ENCODE data around the gene FOLR2. TPM values are rescaled to one million over a fixed set of nuclear protein-coding genes. Genes with fewer than 3 reads are reported as not detected.

Gene FOLR2
- total and polyA plus RNA-seq, 9 donors, result 18.2 to 31.4 (median 26.7) TPM

GRCh38 chr11:72240461-72241290, 24.1 kb downstream of the FOLR2 start:
- Histone ChIP-seq H3K9me3 (replicated peaks; ENCODE audit: control insufficient read depth, low read depth, low read length) (no peaks in the 10 kb centered on the region), H3K4me1 (ENCODE audit: control insufficient read depth, insufficient read depth, low read length) (peaks cover 47% of the 10 kb centered on the region), H3K27ac (ENCODE audit: low read length) (no peak overlapping the region), H3K4me3 (ENCODE audit: low read length) (no peak overlapping the region), H3K36me3 (ENCODE audit: control insufficient read depth, insufficient read depth, low read length) (peaks cover 30% of the 10 kb centered on the region), H3K27me3 (ENCODE audit: control insufficient read depth, insufficient read depth, low read length) (peaks cover 78% of the 10 kb centered on the region)
- WGBS (ENCODE audit: insufficient coverage), result 5% methylated on average over 39 of the region's 44 CpGs
- DNase-seq, result peak; percentile 52

- WGBS (ENCODE audit: insufficient coverage), result 8% methylated on average over 5 of the region's 20 CpGs
- H3K27ac ChIP-seq (ENCODE audit: low read length), result no peak overlapping the region
- H3K4me3 ChIP-seq (ENCODE audit: low read length), result no peak overlapping the region
- peaks cover 84% of the 10 kb centered on the region for H3K27me3 ChIP-seq (ENCODE audit: control insufficient read depth, insufficient read depth, low read length)
- no peak for DNase-seq
- peaks cover 47% of the 10 kb centered on the region for H3K4me1 ChIP-seq (ENCODE audit: control insufficient read depth, insufficient read depth, low read length)
- peaks cover 24% of the 10 kb centered on the region for H3K36me3 ChIP-seq (ENCODE audit: control insufficient read depth, insufficient read depth, low read length)
- no peaks in the 10 kb centered on the region for H3K9me3 ChIP-seq (replicated peaks; ENCODE audit: control insufficient read depth, low read depth, low read length)
Observed at GRCh38 chr11:72241291-72241781, 24.7 kb downstream of the FOLR2 start.

GRCh38 chr11:72242141-72242540, 25.5 kb downstream of the FOLR2 start:
- no peak overlapping the region for H3K27ac ChIP-seq (ENCODE audit: low read length)
- peaks cover 16% of the 10 kb centered on the region for H3K36me3 ChIP-seq (ENCODE audit: control insufficient read depth, insufficient read depth, low read length)
- 100% methylated on average over 2 of the region's 2 CpGs for WGBS (ENCODE audit: insufficient coverage)
- no peak for DNase-seq
- no peaks in the 10 kb centered on the region for H3K9me3 ChIP-seq (replicated peaks; ENCODE audit: control insufficient read depth, low read depth, low read length)
- H3K27me3 ChIP-seq (ENCODE audit: control insufficient read depth, insufficient read depth, low read length), result peaks cover 90% of the 10 kb centered on the region
- no peak overlapping the region for H3K4me3 ChIP-seq (ENCODE audit: low read length)
- peaks cover 45% of the 10 kb centered on the region for H3K4me1 ChIP-seq (ENCODE audit: control insufficient read depth, insufficient read depth, low read length)

GRCh38 chr11:72243173-72244059, 26.8 kb downstream of the FOLR2 start:
- WGBS (ENCODE audit: insufficient coverage), result 13% methylated on average over 47 of the region's 58 CpGs
- no peak overlapping the region for H3K4me3 ChIP-seq (ENCODE audit: low read length)
- peaks cover 94% of the 10 kb centered on the region for H3K27me3 ChIP-seq (ENCODE audit: control insufficient read depth, insufficient read depth, low read length)

GRCh38 chr11:72244060-72244360, 27.4 kb downstream of the FOLR2 start, which contains the start of gene PHOX2A:
Gene PHOX2A, minus strand, starts transcription at chr11:72244176. Its CDS starts 172 bp downstream, at chr11:72244004.
- DNase-seq, result no peak
- no peak within 1 kb of the TSS for H3K27ac ChIP-seq (ENCODE audit: low read length)
- H3K9me3 ChIP-seq (replicated peaks; ENCODE audit: control insufficient read depth, low read depth, low read length), result no peaks in the 10 kb centered on the region
- H3K27me3 ChIP-seq (ENCODE audit: control insufficient read depth, insufficient read depth, low read length), result peaks cover 94% of the 10 kb centered on the region
- H3K4me3 ChIP-seq (ENCODE audit: low read length), result peak within 1 kb of the TSS; percentile 10
- H3K4me1 ChIP-seq (ENCODE audit: control insufficient read depth, insufficient read depth, low read length), result peaks cover 27% of the 10 kb centered on the region
- H3K36me3 ChIP-seq (ENCODE audit: control insufficient read depth, insufficient read depth, low read length), result no peaks in the 10 kb centered on the region
- WGBS (ENCODE audit: insufficient coverage), result under 1% methylated on average over 34 of the region's 37 CpGs

More at GRCh38 chr11:72243173-72244059, 26.8 kb downstream of the FOLR2 start:
- no peaks in the 10 kb centered on the region for H3K9me3 ChIP-seq (replicated peaks; ENCODE audit: control insufficient read depth, low read depth, low read length)
- DNase-seq, result no peak
- H3K27ac ChIP-seq (ENCODE audit: low read length), result no peak overlapping the region
- H3K36me3 ChIP-seq (ENCODE audit: control insufficient read depth, insufficient read depth, low read length), result peaks cover 3% of the 10 kb centered on the region
- peaks cover 33% of the 10 kb centered on the region for H3K4me1 ChIP-seq (ENCODE audit: control insufficient read depth, insufficient read depth, low read length)

- Histone ChIP-seq H3K27me3 (ENCODE audit: control insufficient read depth, insufficient read depth, low read length) (peaks cover 93% of the 10 kb centered on the region), H3K4me1 (ENCODE audit: control insufficient read depth, insufficient read depth, low read length) (peaks cover 21% of the 10 kb centered on the region), H3K27ac (ENCODE audit: low read length) (no peak overlapping the region), H3K4me3 (ENCODE audit: low read length) (peak overlapping the region; percentile 10), H3K9me3 (replicated peaks; ENCODE audit: control insufficient read depth, low read depth, low read length) (no peaks in the 10 kb centered on the region), H3K36me3 (ENCODE audit: control insufficient read depth, insufficient read depth, low read length) (no peaks in the 10 kb centered on the region)
- WGBS (ENCODE audit: insufficient coverage), result 3% methylated on average over 44 of the region's 46 CpGs
- DNase-seq, result no peak
Observed at GRCh38 chr11:72244361-72245262, 28.0 kb downstream of the FOLR2 start.

- DNase-seq, result no peak
- Histone ChIP-seq H3K27me3 (ENCODE audit: control insufficient read depth, insufficient read depth, low read length) (peaks cover 95% of the 10 kb centered on the region), H3K27ac (ENCODE audit: low read length) (no peak overlapping the region), H3K9me3 (replicated peaks; ENCODE audit: control insufficient read depth, low read depth, low read length) (no peaks in the 10 kb centered on the region), H3K4me1 (ENCODE audit: control insufficient read depth, insufficient read depth, low read length) (peaks cover 17% of the 10 kb centered on the region), H3K36me3 (ENCODE audit: control insufficient read depth, insufficient read depth, low read length) (no peaks in the 10 kb centered on the region), H3K4me3 (ENCODE audit: low read length) (no peak overlapping the region)
- WGBS (ENCODE audit: insufficient coverage), result 3% methylated on average over 8 of the region's 19 CpGs
Observed at GRCh38 chr11:72245263-72245816, 28.7 kb downstream of the FOLR2 start.

GRCh38 chr11:72247584-72247983, 31.0 kb downstream of the FOLR2 start:
- WGBS (ENCODE audit: insufficient coverage), result 17% methylated on average over 1 of the region's 2 CpGs
- Histone ChIP-seq H3K27me3 (ENCODE audit: control insufficient read depth, insufficient read depth, low read length) (peaks cover 83% of the 10 kb centered on the region), H3K4me1 (ENCODE audit: control insufficient read depth, insufficient read depth, low read length) (peaks cover 10% of the 10 kb centered on the region), H3K4me3 (ENCODE audit: low read length) (no peak overlapping the region), H3K9me3 (replicated peaks; ENCODE audit: control insufficient read depth, low read depth, low read length) (no peaks in the 10 kb centered on the region), H3K27ac (ENCODE audit: low read length) (no peak overlapping the region), H3K36me3 (ENCODE audit: control insufficient read depth, insufficient read depth, low read length) (no peaks in the 10 kb centered on the region)
- no peak for DNase-seq

GRCh38 chr11:72249961-72250360, 33.4 kb downstream of the FOLR2 start:
- H3K9me3 ChIP-seq (replicated peaks; ENCODE audit: control insufficient read depth, low read depth, low read length), result no peaks in the 10 kb centered on the region
- no peak for DNase-seq
- WGBS (ENCODE audit: insufficient coverage), result 40% methylated on average over 1 of the region's 5 CpGs
- no peak overlapping the region for H3K27ac ChIP-seq (ENCODE audit: low read length)
- H3K36me3 ChIP-seq (ENCODE audit: control insufficient read depth, insufficient read depth, low read length), result no peaks in the 10 kb centered on the region
- peaks cover 4% of the 10 kb centered on the region for H3K4me1 ChIP-seq (ENCODE audit: control insufficient read depth, insufficient read depth, low read length)
- H3K4me3 ChIP-seq (ENCODE audit: low read length), result no peak overlapping the region
- H3K27me3 ChIP-seq (ENCODE audit: control insufficient read depth, insufficient read depth, low read length), result peaks cover 67% of the 10 kb centered on the region

All from muscle of leg (tissue), 11 donors.